Mucosa of descending colon (tissue), 3 donors: ENCODE measurements around the gene WFDC2. TPM values are rescaled to one million over a fixed set of nuclear protein-coding genes. Genes with fewer than 3 reads are reported as not detected.
A peak's percentile ranks its signal among the peaks of the same experiment; 100 is the strongest.

Experiments
- ATAC-seq: fragments of 200-7000 bp; cut with Tn5 transposase; one replicate; pipeline ENCODE4 v1.9.1; 2020; ENCODE audit warnings: mild to moderate bottlenecking, moderate library complexity
- DNase-seq, 3 donors: peaks; one replicate each; pipeline ENCODE4 v3.0.0-alpha.2; 2020
- H3K36me3 ChIP-seq: fragments of 200-600 bp; one replicate; pipeline ENCODE4 v1.8.0; 2021; ENCODE audit warnings: low read depth, mild to moderate bottlenecking
- H3K4me1 ChIP-seq: fragments of 200-600 bp; one replicate; pipeline ENCODE4 v1.8.0; 2021; ENCODE audit warnings: low read depth, mild to moderate bottlenecking
- H3K4me3 ChIP-seq: fragments of 200-600 bp; one replicate; pipeline ENCODE4 v1.8.0; 2021; ENCODE audit warnings: mild to moderate bottlenecking
- H3K9me3 ChIP-seq: fragments of 200-600 bp; one replicate; pipeline ENCODE4 v1.8.0; 2021; ENCODE audit warnings: mild to moderate bottlenecking
- intact Hi-C, 2 donors: fragments of 100-400 bp; cut with DNase I in 1 of 2; cut with micrococcal nuclease in 1 of 2; formaldehyde crosslinking; loops; one replicate each; pipeline versions ENCODE4 v1.11.0 to v1.11.1; 2022; cut with DNase I, micrococcal nuclease
- long read RNA-seq, 2 donors: library from polyadenylated mRNA; unstranded; transcript quantifications; one replicate each; pipeline ENCODE4 v2.0.0, GENCODE V29; 2019 to 2021
- total RNA-seq, 3 donors: library from RNA; stranded (reverse); fragmentation: NEBNext Ultra II Directional in 2 of 3; extraction: Animal tissue kit (Norgen Biotek cat#: 25700) in 2 of 3; gene quantifications; one replicate each; pipeline versions ENCODE4 v1.2.1 to v1.2.4, GENCODE V29; 2021 to 2023
- TF ChIP-seq, protein P1 (sequence below): fragments of 200-600 bp; IDR thresholded peaks from one replicate; pipeline ENCODE4 v1.8.0; 2022; ENCODE audit warnings: antibody characterized with exemption, mild to moderate bottlenecking
- donor health status: DM: no; HTN: no; CAD: no; lungs with moderate emphysema.
- donor health status: DM: no; HTN: no; CAD: no.
- donor health status: DM: no; HTN: yes; CAD: no.

Gene WFDC2
- total RNA-seq, result 100 to 1,000 TPM in 1 of 3 donors, 10 to 100 TPM in 2; 65.7 to 183 (median 78.0) TPM
- long read RNA-seq, donor 1, transcript WFDC2-204 (4 exons, 614 nt), result major isoform, 5 of 10 reads
- long read RNA-seq, donor 1, partial matches to known transcripts, result 1 of 10 reads
- long read RNA-seq, donor 1, other reads (novel, unspliced or antisense), result 0 of 10 reads
- long read RNA-seq, donor 2, transcript WFDC2-204 (4 exons, 614 nt), result major isoform, 20 of 23 reads
- long read RNA-seq, donor 2, partial matches to known transcripts, result 2 of 23 reads
- long read RNA-seq, donor 2, other reads (novel, unspliced or antisense), result 0 of 23 reads

DNA sequence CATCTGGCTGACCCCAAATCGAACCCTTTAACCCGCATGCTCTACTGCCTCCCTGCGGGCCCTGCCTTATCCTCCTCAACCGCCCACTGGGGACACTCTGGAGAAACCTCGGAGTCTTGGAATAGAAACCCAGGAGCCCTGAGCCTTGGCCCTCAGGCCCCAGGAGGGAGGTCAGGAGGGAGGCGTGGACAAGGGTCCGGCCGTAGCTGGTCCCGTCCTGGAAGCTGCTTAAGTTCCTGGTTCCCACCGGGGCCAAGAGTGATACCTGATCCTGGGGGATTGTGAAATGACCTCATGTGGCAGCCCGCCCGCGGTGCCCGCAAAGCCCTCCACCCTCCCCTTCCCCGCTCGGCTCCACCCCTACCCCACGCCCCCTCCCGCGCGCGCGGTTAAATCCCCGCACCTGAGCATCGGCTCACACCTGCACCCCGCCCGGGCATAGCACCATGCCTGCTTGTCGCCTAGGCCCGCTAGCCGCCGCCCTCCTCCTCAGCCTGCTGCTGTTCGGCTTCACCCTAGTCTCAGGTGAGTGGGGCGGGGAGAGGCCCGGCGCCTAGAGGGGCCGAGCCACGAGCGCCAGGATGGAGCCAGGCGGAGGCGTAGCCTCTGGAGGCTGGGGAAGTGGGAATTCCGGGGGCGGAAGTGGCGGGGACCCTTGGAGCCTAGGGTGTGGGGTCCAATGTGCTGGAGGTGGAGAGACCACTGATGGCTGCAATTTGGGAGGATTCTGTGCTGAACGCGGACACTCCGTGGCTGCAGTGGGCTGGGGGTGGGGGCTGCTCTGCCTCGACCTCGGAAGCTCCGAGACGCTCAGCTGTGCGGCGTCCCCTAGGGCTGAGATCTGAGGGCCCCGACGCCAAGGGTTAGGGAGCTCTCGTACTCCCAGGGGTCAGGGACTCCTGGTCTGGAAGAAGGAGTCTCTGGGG lies at the start of gene WFDC2:
Gene WFDC2 (plus strand): TSS at position 418 of the 926 bp plus-strand sequence. CDS start 29 bp downstream, at position 447.
- TF ChIP-seq, protein P1, sequence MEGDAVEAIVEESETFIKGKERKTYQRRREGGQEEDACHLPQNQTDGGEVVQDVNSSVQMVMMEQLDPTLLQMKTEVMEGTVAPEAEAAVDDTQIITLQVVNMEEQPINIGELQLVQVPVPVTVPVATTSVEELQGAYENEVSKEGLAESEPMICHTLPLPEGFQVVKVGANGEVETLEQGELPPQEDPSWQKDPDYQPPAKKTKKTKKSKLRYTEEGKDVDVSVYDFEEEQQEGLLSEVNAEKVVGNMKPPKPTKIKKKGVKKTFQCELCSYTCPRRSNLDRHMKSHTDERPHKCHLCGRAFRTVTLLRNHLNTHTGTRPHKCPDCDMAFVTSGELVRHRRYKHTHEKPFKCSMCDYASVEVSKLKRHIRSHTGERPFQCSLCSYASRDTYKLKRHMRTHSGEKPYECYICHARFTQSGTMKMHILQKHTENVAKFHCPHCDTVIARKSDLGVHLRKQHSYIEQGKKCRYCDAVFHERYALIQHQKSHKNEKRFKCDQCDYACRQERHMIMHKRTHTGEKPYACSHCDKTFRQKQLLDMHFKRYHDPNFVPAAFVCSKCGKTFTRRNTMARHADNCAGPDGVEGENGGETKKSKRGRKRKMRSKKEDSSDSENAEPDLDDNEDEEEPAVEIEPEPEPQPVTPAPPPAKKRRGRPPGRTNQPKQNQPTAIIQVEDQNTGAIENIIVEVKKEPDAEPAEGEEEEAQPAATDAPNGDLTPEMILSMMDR, result no peak
- Histone ChIP-seq H3K36me3 (no peaks in the 10 kb centered on the region), H3K4me1 (peaks cover 15% of the 10 kb centered on the region), H3K9me3 (no peaks in the 10 kb centered on the region), H3K4me3 (no peak within 1 kb of the TSS)
- ATAC-seq, result peak; percentile 65
- intact Hi-C loops, result no loop called here
- DNase-seq, result peak; percentile 54 to 76 (median 76)

DNA sequence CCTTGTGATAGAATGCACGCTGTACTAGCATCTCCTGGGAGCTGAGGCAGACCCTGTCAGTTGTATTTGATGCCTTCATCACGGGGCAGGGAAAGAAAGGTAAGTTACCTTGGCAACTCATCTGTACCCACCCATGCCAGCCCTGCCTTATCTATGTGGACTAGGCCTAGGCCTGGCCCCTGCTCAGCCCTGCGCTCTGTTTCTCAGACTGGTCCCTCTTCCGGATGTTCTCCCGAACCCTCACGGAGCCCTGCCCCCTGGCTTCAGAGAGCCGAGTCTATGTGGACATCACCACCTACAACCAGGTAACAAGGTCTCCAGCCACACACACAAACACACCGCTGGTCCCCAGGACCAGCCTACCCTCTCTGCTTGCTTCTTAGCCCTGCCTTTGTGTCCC lies 49.4 kb upstream of the WFDC2 start:
- Histone ChIP-seq H3K4me3 (no peak overlapping the region), H3K4me1 (peaks cover 41% of the 10 kb centered on the region), H3K36me3 (peaks cover 12% of the 10 kb centered on the region), H3K9me3 (no peaks in the 10 kb centered on the region)
- TF ChIP-seq, protein P1, result no peak
- intact Hi-C loops, result no loop called here
- DNase-seq (no peak), ATAC-seq (no peak)

DNA sequence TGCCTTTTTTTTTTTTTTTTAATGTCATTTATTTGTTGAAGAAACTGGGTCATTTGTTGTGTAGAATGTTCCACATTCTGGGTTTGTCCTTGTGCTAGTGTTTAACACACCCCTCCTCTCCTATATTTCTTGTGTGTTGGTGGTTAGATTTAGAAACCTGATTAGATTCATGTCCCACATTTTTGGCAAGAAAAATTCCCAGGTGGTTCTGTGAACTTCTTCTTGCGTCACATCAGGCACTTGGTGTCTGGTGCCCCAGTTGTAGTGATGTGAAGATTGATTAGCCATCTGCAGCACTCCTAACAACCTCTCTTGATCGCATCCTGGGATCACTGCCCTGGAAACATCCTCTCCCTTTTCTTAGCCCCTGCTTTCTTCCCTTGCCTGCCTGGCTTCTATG lies 45.9 kb upstream of the WFDC2 start:
- no peak overlapping the region for H3K4me3 ChIP-seq
- peaks cover 15% of the 10 kb centered on the region for H3K4me1 ChIP-seq
- H3K9me3 ChIP-seq, result no peaks in the 10 kb centered on the region
- H3K36me3 ChIP-seq, result peaks cover 12% of the 10 kb centered on the region
- intact Hi-C loops, result no loop called here
- ATAC-seq (no peak), DNase-seq (no peak)
- TF ChIP-seq, protein P1, result no peak

DNA sequence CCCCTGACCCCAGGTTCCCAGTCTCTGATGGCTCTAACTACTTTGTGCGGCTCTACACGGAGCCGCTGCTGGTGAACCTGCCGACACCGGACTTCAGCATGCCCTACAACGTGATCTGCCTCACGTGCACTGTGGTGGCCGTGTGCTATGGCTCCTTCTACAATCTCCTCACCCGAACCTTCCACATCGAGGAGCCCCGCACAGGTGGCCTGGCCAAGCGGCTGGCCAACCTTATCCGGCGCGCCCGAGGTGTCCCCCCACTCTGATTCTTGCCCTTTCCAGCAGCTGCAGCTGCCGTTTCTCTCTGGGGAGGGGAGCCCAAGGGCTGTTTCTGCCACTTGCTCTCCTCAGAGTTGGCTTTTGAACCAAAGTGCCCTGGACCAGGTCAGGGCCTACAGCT lies 44.0 kb upstream of the WFDC2 start:
- DNase-seq (no peak), ATAC-seq (no peak)
- intact Hi-C loops, result no loop called here
- Histone ChIP-seq H3K4me3 (no peak overlapping the region), H3K9me3 (no peaks in the 10 kb centered on the region), H3K36me3 (peaks cover 12% of the 10 kb centered on the region), H3K4me1 (no peaks in the 10 kb centered on the region)
- TF ChIP-seq, protein P1, result no peak

DNA sequence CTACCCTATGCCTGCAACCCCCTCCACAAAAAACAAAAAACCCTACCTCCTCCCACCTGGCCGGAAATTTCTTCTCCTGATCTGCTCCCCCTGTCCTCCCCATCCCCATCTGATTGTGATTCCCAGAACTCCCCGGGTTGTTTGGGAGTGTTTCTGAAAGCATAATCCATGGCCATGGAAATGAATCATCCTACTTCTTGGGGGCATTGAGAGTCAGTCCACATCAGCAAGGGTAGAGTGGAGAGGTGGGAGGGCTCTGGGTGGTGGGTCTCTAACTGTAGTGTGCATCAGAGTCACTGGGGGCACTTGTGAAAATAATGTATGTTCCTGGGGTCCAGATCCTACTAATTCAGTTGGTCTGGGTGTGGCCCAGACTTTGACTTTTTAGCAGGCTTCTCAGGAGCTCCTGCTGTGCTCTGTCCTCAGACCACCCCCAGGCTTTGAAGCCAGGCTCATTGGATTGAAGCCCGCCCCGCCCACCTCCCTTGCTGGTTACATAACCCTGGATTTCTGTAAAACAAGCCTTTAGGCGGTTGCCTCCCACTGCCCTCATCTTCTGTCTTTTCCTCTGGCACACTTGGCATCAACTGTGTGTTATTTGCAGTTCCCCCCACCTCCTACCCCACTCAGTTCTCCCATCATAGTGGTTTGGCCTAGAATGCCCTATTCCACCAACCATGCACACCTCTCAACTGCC lies 43.1 kb upstream of the WFDC2 start:
- H3K4me3 ChIP-seq, result no peak overlapping the region
- ATAC-seq (peak; percentile 4), DNase-seq (peak in 1 of 3 donors; percentile 50)
- intact Hi-C loops, result no loop called here
- TF ChIP-seq, protein P1, result no peak
- H3K36me3 ChIP-seq, result peaks cover 7% of the 10 kb centered on the region
- H3K4me1 ChIP-seq, result no peaks in the 10 kb centered on the region
- no peaks in the 10 kb centered on the region for H3K9me3 ChIP-seq
